MM.1S (cell line): ENCODE results near the gene RNF220.

Experiments used
- DNase-seq: peaks from one replicate; pipeline ENCODE4 v3.0.0-alpha.2; 2015
- H2AFZ ChIP-seq: fragments of 300-600 bp; sonication (generic); 2 replicates; pipeline ENCODE4 v1.6.0; 2016; ENCODE audit warnings: antibody characterized with exemption, low read length
- H3F3A ChIP-seq: fragments of 300-600 bp; sonication (generic); 2 replicates; pipeline ENCODE4 v1.6.1; 2016; ENCODE audit warnings: mild to moderate bottlenecking, antibody characterized with exemption, low read length, moderate library complexity, mixed read lengths; ENCODE audit not compliant: insufficient read depth
- H3K27ac ChIP-seq: fragments of 300-600 bp; sonication (generic); 2 replicates; pipeline ENCODE4 v1.5.1; 2016; ENCODE audit warnings: mild to moderate bottlenecking, low read length
- H3K27me3 ChIP-seq: fragments of 300-600 bp; sonication (generic); replicated peaks from 2 replicates; pipeline ENCODE4 v1.6.0; 2016; ENCODE audit warnings: low read length; ENCODE audit not compliant: insufficient read depth
- H3K36me3 ChIP-seq: fragments of 300-600 bp; sonication (generic); replicated peaks from 2 replicates; pipeline ENCODE4 v1.6.1; 2016; ENCODE audit warnings: mild to moderate bottlenecking, low read length, mixed read lengths; ENCODE audit not compliant: insufficient read depth
- H3K4me1 ChIP-seq: fragments of 300-600 bp; sonication (generic); 2 replicates; pipeline ENCODE4 v1.6.1; 2016; ENCODE audit warnings: low read length, mixed read lengths
- H3K4me2 ChIP-seq: fragments of 300-600 bp; sonication (generic); 2 replicates; pipeline ENCODE4 v1.6.0; 2016; ENCODE audit warnings: low read depth, low read length
- H3K4me3 ChIP-seq: fragments of 300-600 bp; sonication (generic); 2 replicates; pipeline ENCODE4 v1.5.1; 2016; ENCODE audit warnings: low read length, mixed read lengths
- H3K79me2 ChIP-seq: fragments of 300-600 bp; sonication (generic); 2 replicates; pipeline ENCODE4 v1.6.1; 2016; ENCODE audit warnings: mixed run types, low read length, mixed read lengths
- H3K9ac ChIP-seq: fragments of 300-600 bp; sonication (generic); 2 replicates; pipeline ENCODE4 v1.6.1; 2016; ENCODE audit warnings: low read length, mixed read lengths
- H3K9me2 ChIP-seq: fragments of 300-600 bp; sonication (generic); replicated peaks from 2 replicates; pipeline ENCODE4 v1.6.1; 2016; ENCODE audit warnings: mild to moderate bottlenecking, low read length, mixed read lengths; ENCODE audit not compliant: insufficient read depth
- H3K9me3 ChIP-seq: fragments of 300-600 bp; sonication (generic); replicated peaks from 2 replicates; pipeline ENCODE4 v1.6.1; 2016; ENCODE audit warnings: mild to moderate bottlenecking, low read length, mixed read lengths; ENCODE audit not compliant: insufficient read depth
- H4K20me1 ChIP-seq: fragments of 300-600 bp; sonication (generic); 2 replicates; pipeline ENCODE4 v1.6.1; 2016; ENCODE audit warnings: mild to moderate bottlenecking, low read length, moderate library complexity, mixed read lengths; ENCODE audit not compliant: insufficient read depth
- CTCF ChIP-seq: fragments of 300-600 bp; sonication (generic); IDR thresholded peaks from 2 replicates; pipeline ENCODE4 v1.5.1; 2016; ENCODE audit warnings: antibody characterized with exemption, low read length, mixed read lengths
- EZH2 ChIP-seq: fragments of 300-600 bp; sonication (generic); optimal IDR thresholded peaks from 2 replicates; pipeline ENCODE3; 2017; ENCODE audit warnings: low read depth, mild to moderate bottlenecking, antibody characterized with exemption, low read length, mixed read lengths
- EZH2phosphoT487 ChIP-seq: fragments of 300-600 bp; sonication (generic); IDR thresholded peaks from 2 replicates; pipeline ENCODE4 v1.6.1; 2018; ENCODE audit warnings: antibody characterized with exemption, low read length

RNF220 gene

GRCh38 chr1:44431861-44432260 lies 26.8 kb downstream of the RNF220 start:
- no peak overlapping the region for H3K4me3 ChIP-seq
- no peaks in the 10 kb centered on the region for H3K9me2 ChIP-seq
- no peaks in the 10 kb centered on the region for H3K4me1 ChIP-seq
- no peaks in the 10 kb centered on the region for H3K36me3 ChIP-seq
- no peaks in the 10 kb centered on the region for H4K20me1 ChIP-seq
- no peaks in the 10 kb centered on the region for H3F3A ChIP-seq
- no peak overlapping the region for H3K27ac ChIP-seq
- DNase-seq, result no peak
- H3K79me2 ChIP-seq, result no peaks in the 10 kb centered on the region
- TF ChIP-seq EZH2, result no peak
- no peak for TF ChIP-seq CTCF
- TF ChIP-seq EZH2phosphoT487, result no peak
- no peak overlapping the region for H3K9ac ChIP-seq
- H2AFZ ChIP-seq, result no peak overlapping the region
- H3K27me3 ChIP-seq, result no peaks in the 10 kb centered on the region
- H3K9me3 ChIP-seq, result no peaks in the 10 kb centered on the region
- H3K4me2 ChIP-seq, result no peak overlapping the region

GRCh38 chr1:44433209-44433608 lies 28.2 kb downstream of the RNF220 start:
- Histone ChIP-seq H3K27ac (no peak overlapping the region), H3K27me3 (no peaks in the 10 kb centered on the region), H3K4me2 (no peak overlapping the region), H3K36me3 (no peaks in the 10 kb centered on the region), H3K9me2 (no peaks in the 10 kb centered on the region), H3K4me1 (no peaks in the 10 kb centered on the region), H3K79me2 (no peaks in the 10 kb centered on the region), H3K9ac (no peak overlapping the region), H2AFZ (no peak overlapping the region), H3K4me3 (no peak overlapping the region), H3F3A (no peaks in the 10 kb centered on the region), H3K9me3 (no peaks in the 10 kb centered on the region), H4K20me1 (no peaks in the 10 kb centered on the region)
- no peak for DNase-seq
- TF ChIP-seq EZH2phosphoT487, result no peak
- TF ChIP-seq EZH2, result no peak
- no peak for TF ChIP-seq CTCF

GRCh38 chr1:44436401-44437106 lies 31.5 kb downstream of the RNF220 start:
- H3K27ac ChIP-seq, result no peak overlapping the region
- H3K4me2 ChIP-seq, result no peak overlapping the region
- no peak overlapping the region for H3K4me3 ChIP-seq
- no peaks in the 10 kb centered on the region for H3F3A ChIP-seq
- H3K9me2 ChIP-seq, result no peaks in the 10 kb centered on the region
- no peaks in the 10 kb centered on the region for H3K4me1 ChIP-seq
- H3K27me3 ChIP-seq, result no peaks in the 10 kb centered on the region
- H4K20me1 ChIP-seq, result no peaks in the 10 kb centered on the region
- no peak for TF ChIP-seq EZH2
- TF ChIP-seq CTCF, result no peak
- no peak for TF ChIP-seq EZH2phosphoT487
- no peaks in the 10 kb centered on the region for H3K36me3 ChIP-seq
- H3K79me2 ChIP-seq, result no peaks in the 10 kb centered on the region
- H2AFZ ChIP-seq, result no peak overlapping the region
- no peaks in the 10 kb centered on the region for H3K9me3 ChIP-seq
- no peak for DNase-seq
- H3K9ac ChIP-seq, result no peak overlapping the region
